K562 treated with DMSO at 1 percent for 24 hours (cell line): ENCODE measurements around the gene IFT52. TPM values are rescaled to one million over a fixed set of nuclear protein-coding genes. Genes with fewer than 3 reads are reported as not detected.

ENCODE experiments used
- total RNA-seq: library from RNA; unstranded; fragments of 300-600 nt; gene quantifications from 2 replicates; pipeline ENCODE4 v1.2.3, GENCODE V29; 2022; ENCODE audit warnings: low read depth; ENCODE audit not compliant: insufficient read depth

The IFT52 gene, protein sequence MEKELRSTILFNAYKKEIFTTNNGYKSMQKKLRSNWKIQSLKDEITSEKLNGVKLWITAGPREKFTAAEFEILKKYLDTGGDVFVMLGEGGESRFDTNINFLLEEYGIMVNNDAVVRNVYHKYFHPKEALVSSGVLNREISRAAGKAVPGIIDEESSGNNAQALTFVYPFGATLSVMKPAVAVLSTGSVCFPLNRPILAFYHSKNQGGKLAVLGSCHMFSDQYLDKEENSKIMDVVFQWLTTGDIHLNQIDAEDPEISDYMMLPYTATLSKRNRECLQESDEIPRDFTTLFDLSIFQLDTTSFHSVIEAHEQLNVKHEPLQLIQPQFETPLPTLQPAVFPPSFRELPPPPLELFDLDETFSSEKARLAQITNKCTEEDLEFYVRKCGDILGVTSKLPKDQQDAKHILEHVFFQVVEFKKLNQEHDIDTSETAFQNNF
- total RNA-seq, result 15.7 and 18.9 TPM in 2 replicates

DNA sequence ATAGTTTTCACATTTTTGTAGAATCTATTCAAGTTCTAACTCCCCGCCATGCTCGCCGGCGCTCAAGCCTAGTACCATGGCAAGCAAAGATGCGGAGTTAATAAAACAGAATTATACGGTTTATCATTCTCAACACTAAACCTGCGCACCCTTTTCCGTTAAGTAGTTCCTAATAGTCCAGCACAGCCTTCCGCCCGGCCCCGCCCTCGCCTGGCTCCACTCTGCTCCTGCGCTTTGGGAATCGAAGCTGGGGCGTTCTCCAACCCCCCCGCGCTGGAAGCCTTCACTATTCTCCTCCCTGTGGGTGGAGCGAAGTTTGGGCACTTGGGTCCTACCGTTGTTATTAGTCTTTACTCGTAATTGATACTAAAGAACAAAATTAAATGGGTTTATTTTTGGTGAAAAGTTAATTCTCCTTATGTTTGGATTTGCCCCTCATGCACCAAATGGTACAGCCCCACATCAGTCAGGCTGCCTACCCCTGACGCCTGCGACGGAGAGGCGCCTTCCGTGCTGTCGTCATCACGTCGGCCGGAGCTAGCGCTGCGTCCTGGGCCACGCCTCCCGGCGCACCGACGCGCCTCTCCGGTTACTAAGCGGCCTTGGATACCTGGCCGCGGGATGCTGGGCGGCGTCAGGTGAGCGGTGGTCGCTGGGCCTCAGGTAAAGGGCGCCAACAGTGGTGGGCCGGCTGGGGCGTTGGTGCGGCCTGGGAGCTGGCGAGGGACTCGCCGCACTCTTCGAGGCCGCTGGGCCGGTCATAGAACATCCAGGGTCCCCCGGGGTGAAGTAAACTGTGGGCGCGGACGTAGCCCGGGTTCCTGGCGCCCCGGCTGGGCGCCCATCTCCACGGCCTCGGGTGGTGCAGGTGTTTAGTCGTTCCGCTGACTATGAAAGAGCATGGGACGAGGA lies at the start of gene IFT52:
Gene IFT52 (plus strand): TSS at position 546 of the 912 bp plus-strand sequence. CDS start 3,762 bp downstream, outside the sequence.

DNA sequence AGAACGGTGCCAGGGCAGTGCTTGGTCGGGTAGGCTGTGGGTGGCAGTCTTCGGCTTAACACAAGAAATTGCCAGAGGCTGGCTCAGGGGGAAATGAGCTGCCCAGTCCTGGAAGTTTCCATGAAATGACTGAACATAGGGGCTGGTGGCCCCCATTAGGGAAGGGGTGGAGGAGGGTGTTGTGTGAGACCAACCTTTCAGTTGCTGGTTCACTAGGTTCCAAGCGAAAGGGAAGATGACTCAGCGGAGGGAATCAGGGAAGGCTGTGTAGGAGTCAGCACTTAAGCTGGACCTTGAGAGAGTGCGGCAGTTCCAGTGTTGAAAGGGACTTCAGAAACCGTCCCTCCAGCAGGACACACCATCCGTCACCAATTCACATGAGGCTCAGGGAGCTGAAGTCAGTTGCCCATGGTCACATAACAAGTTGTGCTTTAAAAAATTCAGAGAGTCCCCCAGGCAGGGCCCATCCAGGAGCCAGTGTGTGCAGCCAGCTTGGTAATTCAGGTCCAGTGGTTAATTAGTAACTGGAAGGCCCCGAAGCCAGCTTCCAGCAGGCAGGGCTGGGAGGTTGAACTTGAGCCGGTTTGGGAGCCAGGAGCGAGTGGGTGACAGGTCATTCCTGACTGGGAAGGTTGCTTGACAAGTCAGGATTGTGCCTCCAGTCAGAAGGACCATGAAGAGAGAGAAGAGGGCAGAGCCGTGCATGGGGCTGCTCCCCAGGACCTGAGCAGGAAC lies 32.2 kb upstream of the IFT52 start, which contains the start of gene SGK2:
Gene SGK2 (plus strand): TSS at position 616 of the 735 bp plus-strand sequence. CDS start 7,469 bp downstream, outside the sequence.

DNA sequence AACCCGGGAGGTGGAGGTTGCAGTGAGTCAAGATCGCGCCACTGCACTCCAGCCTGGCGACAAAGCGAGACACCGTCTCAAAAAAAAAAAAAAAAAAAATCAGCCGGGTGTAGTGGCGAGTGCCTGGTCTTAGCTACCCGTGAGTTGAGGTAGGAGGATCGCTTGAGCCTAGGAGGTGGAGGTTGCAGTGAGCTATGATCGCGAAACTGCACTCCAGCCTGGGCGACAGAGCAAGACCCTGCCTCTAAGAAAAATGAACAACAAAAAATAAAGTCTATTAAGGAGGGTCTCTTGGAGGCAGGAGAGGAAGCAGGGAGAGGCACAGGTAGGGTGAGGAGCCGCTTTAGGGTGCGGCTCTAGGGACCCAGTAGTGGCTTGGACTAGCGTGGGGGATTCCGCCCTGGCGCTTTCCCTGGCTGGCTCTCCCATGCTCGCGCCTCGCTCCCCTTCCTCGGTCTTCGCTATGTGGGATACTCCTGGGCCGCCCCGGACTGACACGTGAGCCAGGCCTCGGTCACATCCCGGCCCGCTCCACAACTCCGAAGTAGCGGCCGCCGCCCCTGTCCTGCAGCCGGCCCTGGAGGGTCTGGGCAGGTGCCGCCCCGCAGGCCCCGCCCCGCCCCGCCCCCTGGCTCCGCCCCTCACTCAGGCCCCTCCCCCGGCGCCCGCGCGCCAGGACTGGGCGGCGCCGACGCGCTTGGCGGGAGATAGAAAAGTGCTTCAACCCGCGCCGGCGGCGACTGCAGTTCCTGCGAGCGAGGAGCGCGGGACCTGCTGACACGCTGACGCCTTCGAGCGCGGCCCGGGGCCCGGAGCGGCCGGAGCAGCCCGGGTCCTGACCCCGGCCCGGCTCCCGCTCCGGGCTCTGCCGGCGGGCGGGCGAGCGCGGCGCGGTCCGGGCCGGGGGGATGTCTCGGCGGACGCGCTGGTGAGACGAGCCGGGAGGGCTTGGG lies 75.9 kb downstream of the IFT52 start, which contains the start of gene MYBL2:
Gene MYBL2 (plus strand): TSS at position 739 of the 953 bp plus-strand sequence. CDS start 170 bp downstream, at position 909.

Other genes with a start within 250 kb of the IFT52 start
- 55.2 and 59.5 TPM in 2 replicates for gene SRSF6, start 133.0 kb upstream of the IFT52 start, total RNA-seq
- 2.1 and 5.1 TPM in 2 replicates for gene L3MBTL1, start 83.2 kb upstream of the IFT52 start, total RNA-seq
- gene SGK2, start 31.9 kb upstream of the IFT52 start, total RNA-seq, result 0.54 and 0.65 TPM in 2 replicates
- gene MYBL2, start 76.2 kb downstream of the IFT52 start, total RNA-seq, result 131 and 149 TPM in 2 replicates
- not detected in 2 replicates for gene GTSF1L, start 136.1 kb downstream of the IFT52 start, total RNA-seq